ENCODE measurements around the gene UNC80. TPM values are rescaled to one million over a fixed set of nuclear protein-coding genes. Genes with fewer than 3 reads are reported as not detected.

Gene UNC80
- total RNA-seq, 2 donors from 2014 or later = not detected

- peak; percentile 98 to 99 for ATAC-seq (replicated peaks in 1 of 2)
- peak within 1 kb of the TSS; percentile 95 for H3K27ac Mint-ChIP-seq
Measured at GRCh38 chr2:210002158-210003157, 230.8 kb downstream of the UNC80 start, which contains the start of gene RPE. TSS of gene RPE (plus strand) at chr2:210002638. CDS start at chr2:210002662, 24 bp downstream.

GRCh38 chr2:210003359-210003758, 231.7 kb downstream of the UNC80 start:
- DNase-seq (no peak), ATAC-seq (replicated peaks in 1 of 2) (no peak)
- peak overlapping the region; percentile 93 for H3K27ac Mint-ChIP-seq
- H3K4me1 Mint-ChIP-seq (ENCODE audit: low read depth) = peaks cover 59% of the 10 kb centered on the region
- peaks cover 2 to 23% of the 10 kb centered on the region in 2 donors for H3K36me3 Mint-ChIP-seq (ENCODE audit: insufficient read depth in 2 of 2)
- H3K9me3 Mint-ChIP-seq = no peaks in the 10 kb centered on the region
- peak overlapping the region; percentile 87 to 97 for H3K4me3 Mint-ChIP-seq
- H3K27me3 Mint-ChIP-seq (ENCODE audit: low read depth) = no peaks in the 10 kb centered on the region

More at GRCh38 chr2:210002158-210003157, 230.8 kb downstream of the UNC80 start, which contains the start of gene RPE:
- no peaks in the 10 kb centered on the region for H3K27me3 Mint-ChIP-seq (ENCODE audit: low read depth)
- peaks cover 2 to 17% of the 10 kb centered on the region in 2 donors for H3K36me3 Mint-ChIP-seq (ENCODE audit: insufficient read depth in 2 of 2)
- DNase-seq = peak; percentile 98
- no peaks in the 10 kb centered on the region for H3K9me3 Mint-ChIP-seq
- H3K4me1 Mint-ChIP-seq (ENCODE audit: low read depth) = peaks cover 50% of the 10 kb centered on the region
- peak within 1 kb of the TSS; percentile 87 to 97 for H3K4me3 Mint-ChIP-seq

- Mint-ChIP-seq H3K27me3 (ENCODE audit: low read depth) (no peaks in the 10 kb centered on the region), H3K36me3 (ENCODE audit: insufficient read depth in 2 of 2) (peaks cover 2 to 26% of the 10 kb centered on the region in 2 donors), H3K27ac (no peak overlapping the region), H3K9me3 (no peaks in the 10 kb centered on the region), H3K4me1 (ENCODE audit: low read depth) (peaks cover 62% of the 10 kb centered on the region), H3K4me3 (peak overlapping the region; percentile 47 to 87)
- ATAC-seq (replicated peaks in 1 of 2) (no peak), DNase-seq (no peak)
Measured at GRCh38 chr2:210004881-210005280, 233.2 kb downstream of the UNC80 start.

- Mint-ChIP-seq H3K4me1 (ENCODE audit: low read depth) (peaks cover 59% of the 10 kb centered on the region), H3K9me3 (no peaks in the 10 kb centered on the region), H3K4me3 (no peak overlapping the region), H3K27me3 (ENCODE audit: low read depth) (no peaks in the 10 kb centered on the region), H3K36me3 (ENCODE audit: insufficient read depth in 2 of 2) (peaks cover 0 to 39% of the 10 kb centered on the region in 2 donors), H3K27ac (peak overlapping the region; percentile 88)
- no peak for DNase-seq
- no peak for ATAC-seq (replicated peaks in 1 of 2)
Measured at GRCh38 chr2:210007895-210008294, 236.3 kb downstream of the UNC80 start.

- H3K9me3 Mint-ChIP-seq = no peaks in the 10 kb centered on the region
Measured at GRCh38 chr2:210009126-210009525, 237.5 kb downstream of the UNC80 start.

GRCh38 chr2:210009896-210010295, 238.3 kb downstream of the UNC80 start:
- DNase-seq (no peak), ATAC-seq (replicated peaks in 1 of 2) (no peak)
- Mint-ChIP-seq H3K9me3 (no peaks in the 10 kb centered on the region), H3K4me3 (no peak overlapping the region), H3K27me3 (ENCODE audit: low read depth) (no peaks in the 10 kb centered on the region), H3K4me1 (ENCODE audit: low read depth) (peaks cover 44% of the 10 kb centered on the region), H3K36me3 (ENCODE audit: insufficient read depth in 2 of 2) (peaks cover 0 to 38% of the 10 kb centered on the region in 2 donors), H3K27ac (peak overlapping the region; percentile 12)

More at GRCh38 chr2:210009126-210009525, 237.5 kb downstream of the UNC80 start:
- peaks cover 0 to 39% of the 10 kb centered on the region in 2 donors for H3K36me3 Mint-ChIP-seq (ENCODE audit: insufficient read depth in 2 of 2)
- no peak overlapping the region for H3K4me3 Mint-ChIP-seq
- peak; percentile 39 to 89 for ATAC-seq (replicated peaks in 1 of 2)
- no peak for DNase-seq
- peak overlapping the region; percentile 65 for H3K27ac Mint-ChIP-seq
- peaks cover 52% of the 10 kb centered on the region for H3K4me1 Mint-ChIP-seq (ENCODE audit: low read depth)
- no peaks in the 10 kb centered on the region for H3K27me3 Mint-ChIP-seq (ENCODE audit: low read depth)

- no peak overlapping the region for H3K4me3 Mint-ChIP-seq
- H3K27ac Mint-ChIP-seq = no peak overlapping the region
- H3K27me3 Mint-ChIP-seq (ENCODE audit: low read depth) = no peaks in the 10 kb centered on the region
- DNase-seq (no peak), ATAC-seq (replicated peaks in 1 of 2) (no peak)
- H3K4me1 Mint-ChIP-seq (ENCODE audit: low read depth) = no peaks in the 10 kb centered on the region
- peaks cover 2 to 14% of the 10 kb centered on the region in 2 donors for H3K36me3 Mint-ChIP-seq (ENCODE audit: insufficient read depth in 2 of 2)
- no peaks in the 10 kb centered on the region for H3K9me3 Mint-ChIP-seq
Measured at GRCh38 chr2:210020138-210020537, 248.5 kb downstream of the UNC80 start.

GRCh38 chr2:210022824-210023223, 251.2 kb downstream of the UNC80 start:
- Mint-ChIP-seq H3K27ac (no peak overlapping the region), H3K27me3 (ENCODE audit: low read depth) (no peaks in the 10 kb centered on the region), H3K36me3 (ENCODE audit: insufficient read depth in 2 of 2) (peaks cover 0 to 13% of the 10 kb centered on the region in 2 donors), H3K9me3 (no peaks in the 10 kb centered on the region), H3K4me1 (ENCODE audit: low read depth) (no peaks in the 10 kb centered on the region), H3K4me3 (no peak overlapping the region)
- ATAC-seq (replicated peaks in 1 of 2) = no peak
- no peak for DNase-seq

- Mint-ChIP-seq H3K9me3 (no peaks in the 10 kb centered on the region), H3K27ac (no peak overlapping the region), H3K4me3 (no peak overlapping the region), H3K27me3 (ENCODE audit: low read depth) (no peaks in the 10 kb centered on the region), H3K4me1 (ENCODE audit: low read depth) (no peaks in the 10 kb centered on the region), H3K36me3 (ENCODE audit: insufficient read depth in 2 of 2) (peaks cover 0 to 3% of the 10 kb centered on the region in 2 donors)
- DNase-seq (no peak), ATAC-seq (replicated peaks in 1 of 2) (no peak)
Measured at GRCh38 chr2:210027608-210028007, 256.0 kb downstream of the UNC80 start.

GRCh38 chr2:210028178-210028577, 256.5 kb downstream of the UNC80 start:
- Mint-ChIP-seq H3K27ac (peak overlapping the region; percentile 54), H3K27me3 (ENCODE audit: low read depth) (no peaks in the 10 kb centered on the region), H3K4me3 (no peak overlapping the region)

GRCh38 chr2:210034087-210034683, 262.6 kb downstream of the UNC80 start:
- H3K27ac Mint-ChIP-seq = no peak overlapping the region
- ATAC-seq (replicated peaks in 1 of 2) (peak in 1 of 2 donors; percentile 36), DNase-seq (no peak)
- H3K9me3 Mint-ChIP-seq = no peaks in the 10 kb centered on the region
- no peak overlapping the region for H3K4me3 Mint-ChIP-seq
- H3K4me1 Mint-ChIP-seq (ENCODE audit: low read depth) = peaks cover 6% of the 10 kb centered on the region
- H3K36me3 Mint-ChIP-seq (ENCODE audit: insufficient read depth in 2 of 2) = peaks cover 0 to 2% of the 10 kb centered on the region in 2 donors
- no peaks in the 10 kb centered on the region for H3K27me3 Mint-ChIP-seq (ENCODE audit: low read depth)

More at GRCh38 chr2:210028178-210028577, 256.5 kb downstream of the UNC80 start:
- Mint-ChIP-seq H3K9me3 (no peaks in the 10 kb centered on the region), H3K36me3 (ENCODE audit: insufficient read depth in 2 of 2) (peaks cover 0 to 3% of the 10 kb centered on the region in 2 donors), H3K4me1 (ENCODE audit: low read depth) (no peaks in the 10 kb centered on the region)
- DNase-seq = no peak
- no peak for ATAC-seq (replicated peaks in 1 of 2)

- Mint-ChIP-seq H3K9me3 (no peaks in the 10 kb centered on the region), H3K36me3 (ENCODE audit: insufficient read depth in 2 of 2) (peaks cover 0 to 2% of the 10 kb centered on the region in 2 donors), H3K27me3 (ENCODE audit: low read depth) (no peaks in the 10 kb centered on the region), H3K4me3 (no peak overlapping the region), H3K27ac (no peak overlapping the region), H3K4me1 (ENCODE audit: low read depth) (peaks cover 6% of the 10 kb centered on the region)
- no peak for ATAC-seq (replicated peaks in 1 of 2)
- no peak for DNase-seq
Measured at GRCh38 chr2:210035679-210036078, 264.0 kb downstream of the UNC80 start.

GRCh38 chr2:210038078-210038477, 266.4 kb downstream of the UNC80 start:
- DNase-seq = no peak
- no peak overlapping the region for H3K4me3 Mint-ChIP-seq
- H3K36me3 Mint-ChIP-seq (ENCODE audit: insufficient read depth in 2 of 2) = peaks cover 0 to 2% of the 10 kb centered on the region in 2 donors

More at GRCh38 chr2:210038078-210038477, 266.4 kb downstream of the UNC80 start:
- no peak overlapping the region for H3K27ac Mint-ChIP-seq
- peaks cover 6% of the 10 kb centered on the region for H3K4me1 Mint-ChIP-seq (ENCODE audit: low read depth)
- no peaks in the 10 kb centered on the region for H3K9me3 Mint-ChIP-seq
- no peaks in the 10 kb centered on the region for H3K27me3 Mint-ChIP-seq (ENCODE audit: low read depth)
- no peak for ATAC-seq (replicated peaks in 1 of 2)

Data from activated T-cell treated with anti-CD3 and anti-CD28 coated beads, Interleukin-2, amount 50 U/mL, for 72 hours (primary cell).